SKM-1 (cell line): ENCODE measurements around the gene OR52B2.
"Not testable (repeated sequence)": the region's sequence is repeated elsewhere in the genome, so short reads cannot be mapped to it uniquely, and the experiment has no call there.

Source experiments
- DNase-seq: peaks from one replicate; lab custom pipeline; 2025; ENCODE audit not compliant: unreplicated experiment; lab: John Stamatoyannopoulos, UW

Gene OR52B2

DNA sequence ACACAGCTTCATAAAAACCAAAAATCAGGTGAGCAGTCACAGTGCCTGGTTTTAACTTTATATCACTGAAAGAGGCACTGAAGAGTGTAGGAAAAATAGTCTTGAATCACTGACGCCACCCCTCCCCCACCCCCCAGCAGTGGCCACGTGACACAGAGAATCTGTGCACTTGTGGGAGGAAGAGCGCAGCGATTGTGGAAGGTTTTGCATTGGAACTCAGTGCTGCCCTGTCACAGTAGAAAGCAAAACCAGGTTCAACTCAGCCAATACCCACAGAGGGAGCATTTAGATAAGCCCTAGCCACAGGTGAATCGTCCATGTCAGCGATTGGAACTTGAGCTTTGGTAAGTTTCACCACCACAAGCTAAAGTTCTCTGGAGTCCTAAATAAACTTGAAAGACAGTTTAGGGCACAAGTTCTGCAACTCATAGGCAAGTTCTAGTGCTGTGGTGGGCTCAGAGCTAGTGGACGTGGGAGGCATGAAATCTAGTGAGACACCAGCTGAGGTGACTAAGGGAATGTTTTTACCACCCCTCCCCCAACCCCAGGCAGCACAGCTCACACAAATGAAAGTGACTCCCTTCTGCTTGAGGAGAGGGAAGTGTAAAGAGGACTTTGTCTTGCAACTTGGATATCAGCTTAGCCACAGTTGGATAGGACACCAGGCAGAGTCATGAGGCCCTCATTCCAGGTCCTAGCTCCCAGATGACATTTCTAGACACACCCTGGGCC lies 13.3 kb downstream of the OR52B2 start:
- DNase-seq: no peak

DNA sequence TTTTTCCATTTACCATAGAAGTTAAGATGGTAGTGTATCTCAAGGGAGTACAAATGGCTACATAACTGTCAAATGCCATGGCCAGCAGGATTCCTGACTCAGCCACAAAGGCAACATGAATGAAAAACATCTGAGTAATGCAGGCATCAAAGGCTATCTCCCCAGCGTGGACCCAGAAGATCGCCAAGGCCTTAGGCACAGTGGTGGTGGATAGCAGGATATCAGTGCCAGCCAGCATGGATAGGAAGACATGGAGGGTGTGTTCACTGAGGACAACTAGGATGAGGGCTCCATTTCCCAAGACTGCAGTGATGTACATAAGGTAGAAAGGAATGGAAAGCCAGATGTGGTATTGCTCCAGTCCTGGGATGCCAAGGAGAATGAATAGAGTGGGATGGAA lies 18.0 kb downstream of the OR52B2 start:
- no peak for DNase-seq

- no peak for DNase-seq
Measured at GRCh38 chr11:6151117-6151516, 19.0 kb downstream of the OR52B2 start.

DNA sequence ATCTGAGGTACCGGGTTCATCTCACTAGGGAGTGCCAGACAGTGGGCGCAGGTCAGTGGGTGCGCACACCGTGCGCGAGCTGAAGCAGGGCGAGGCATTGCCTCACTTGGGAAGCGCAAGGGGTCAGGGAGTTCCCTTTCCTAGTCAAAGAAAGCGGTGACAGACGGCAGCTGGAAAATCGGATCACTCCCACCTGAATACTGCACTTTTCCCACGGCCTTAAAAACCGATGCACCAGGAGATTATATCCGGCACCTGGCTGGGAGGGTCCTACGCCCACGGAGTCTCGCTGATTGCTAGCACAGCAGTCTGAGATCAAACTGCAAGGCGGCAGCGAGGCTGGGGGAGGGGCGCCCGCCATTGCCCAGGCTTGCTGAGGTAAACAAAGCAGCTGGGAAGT lies 26.4 kb downstream of the OR52B2 start:
- not testable (repeated sequence) for DNase-seq

DNA sequence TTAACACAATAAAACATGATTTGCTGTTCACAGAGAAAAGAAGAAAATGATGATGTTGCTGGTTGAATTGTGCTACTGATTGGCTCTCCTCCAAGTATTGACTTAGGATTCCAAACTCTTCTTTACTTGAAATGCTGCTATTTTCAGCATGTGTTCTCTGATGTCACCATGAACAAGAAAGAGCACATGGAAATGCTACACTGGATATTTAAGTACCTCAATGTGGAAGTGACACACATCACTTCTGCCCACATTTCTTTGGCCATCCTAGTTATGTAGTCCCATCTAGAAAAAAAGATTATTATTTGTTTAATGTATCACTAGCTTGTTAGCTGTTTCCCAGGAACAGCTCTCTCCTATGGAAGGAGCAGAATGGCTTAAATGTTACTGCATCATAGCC lies 27.2 kb downstream of the OR52B2 start:
- no peak for DNase-seq

GRCh38 chr11:6135936-6136335 lies 34.2 kb downstream of the OR52B2 start:
- DNase-seq: not testable (repeated sequence)

GRCh38 chr11:6132431-6132830 lies 37.7 kb downstream of the OR52B2 start:
- no peak for DNase-seq

DNA sequence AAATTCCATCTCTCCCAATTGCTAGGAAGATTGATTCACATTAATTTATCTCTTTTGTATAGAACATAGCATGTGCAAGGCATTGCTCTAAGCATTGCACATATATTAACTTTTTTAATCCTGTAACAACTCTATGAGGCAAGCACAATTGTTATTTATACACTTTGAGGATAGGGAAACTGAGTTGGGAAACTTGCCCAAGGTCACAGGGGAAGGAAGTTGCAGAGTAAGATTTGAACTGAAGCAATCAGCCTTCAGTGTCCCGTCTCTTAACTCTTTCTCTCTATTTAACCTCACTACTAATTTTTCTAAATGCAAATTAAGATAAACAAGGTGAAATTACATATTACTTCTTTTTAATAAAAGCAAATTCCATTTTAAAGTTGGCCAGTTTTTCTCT lies 40.5 kb downstream of the OR52B2 start:
- peak; percentile 80 for DNase-seq

- DNase-seq: no peak
Measured at GRCh38 chr11:6129011-6129410, 41.1 kb downstream of the OR52B2 start.

DNA sequence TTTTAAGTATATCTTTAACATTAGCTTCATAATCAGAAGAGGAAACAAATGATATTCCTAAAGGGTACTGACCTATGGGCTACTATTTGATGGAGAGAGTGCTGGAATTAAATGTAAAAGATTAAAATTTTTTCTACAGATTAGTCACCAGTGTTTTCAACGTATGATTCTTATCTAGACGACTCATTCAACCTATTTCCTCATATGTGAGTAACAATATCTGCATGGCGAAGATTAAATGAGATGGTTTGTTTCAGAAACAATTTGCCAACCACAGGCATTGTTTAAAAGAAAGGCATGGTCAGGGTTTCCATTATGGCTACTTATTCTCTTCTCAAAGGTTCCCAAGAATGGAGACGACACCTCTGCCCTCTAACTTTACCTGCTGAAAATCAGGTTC lies 42.2 kb downstream of the OR52B2 start:
- DNase-seq: peak; percentile 27

- no peak for DNase-seq
Measured at GRCh38 chr11:6124245-6124644, 45.9 kb downstream of the OR52B2 start.
